SHP77 treated with DMSO at 0.1 percent for 48 hours (cell line): Measurements from ENCODE around the gene ATP11A.
A peak's percentile ranks its signal among the peaks of the same experiment; 100 is the strongest.

Experiments used
- DNase-seq: peaks from one replicate; lab custom pipeline; 2025; lab: John Stamatoyannopoulos, UW

The ATP11A gene

DNA sequence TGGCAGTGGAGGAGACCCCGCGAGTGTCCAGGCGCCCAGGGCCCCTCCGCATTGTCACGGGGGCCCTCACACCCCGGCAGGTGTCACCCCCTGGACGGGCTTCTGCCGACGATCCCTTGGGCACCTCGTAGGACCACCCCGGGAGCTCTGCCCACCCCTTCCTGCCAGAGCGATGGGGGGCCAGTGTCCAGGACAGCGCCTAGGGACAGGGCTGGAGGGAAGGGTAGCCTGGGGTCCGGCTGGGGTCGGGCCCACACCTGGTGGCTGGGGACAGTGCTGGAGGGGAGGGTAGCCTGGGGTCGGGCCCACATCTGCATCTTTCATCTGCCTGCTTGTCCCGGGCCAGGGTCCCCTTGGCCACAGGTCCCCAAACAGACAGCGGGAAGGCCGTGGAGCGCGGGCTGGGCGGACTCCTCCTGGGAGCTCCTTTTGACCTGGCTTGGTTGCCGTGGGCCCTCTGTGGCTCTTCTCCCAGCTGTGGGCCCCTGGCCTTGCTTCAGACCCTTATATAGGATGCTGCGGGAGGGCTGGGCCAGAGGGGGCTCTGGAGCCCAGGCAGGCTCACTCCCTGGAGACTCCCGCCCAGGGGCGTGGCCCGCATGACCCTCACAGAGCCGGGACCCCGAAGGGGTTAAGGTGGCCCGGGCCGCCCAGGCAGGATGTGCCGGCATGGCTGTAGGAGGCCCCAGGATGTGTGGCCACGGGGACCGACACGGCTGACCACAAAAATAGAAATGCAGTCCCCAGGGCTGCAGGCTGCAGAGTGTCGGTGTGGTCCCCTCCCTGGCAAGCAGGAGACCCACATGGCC lies 205.0 kb downstream of the ATP11A start:
- no peak for DNase-seq

GRCh38 chr13:112895521-112896465 lies 206.0 kb downstream of the ATP11A start:
- no peak for DNase-seq

GRCh38 chr13:112896736-112897602 lies 207.1 kb downstream of the ATP11A start:
- DNase-seq, result no peak

DNA sequence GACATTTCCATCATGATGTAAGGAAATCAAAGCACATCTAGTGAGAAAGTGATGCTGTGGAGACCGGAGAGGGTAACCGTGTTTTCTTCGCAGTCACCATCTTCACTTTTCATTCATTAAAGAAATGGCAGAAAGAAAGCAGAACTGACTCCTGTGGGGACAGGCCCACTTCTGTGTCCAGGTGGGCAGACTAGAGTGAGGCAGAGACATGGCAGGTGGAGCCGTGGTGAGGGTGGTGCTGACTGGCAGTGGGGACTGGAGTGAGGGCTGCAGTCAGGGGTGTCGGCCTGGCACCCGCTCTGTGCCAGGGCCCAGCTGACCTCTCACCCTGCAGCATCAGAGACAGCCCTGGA lies 207.7 kb downstream of the ATP11A start:
- no peak for DNase-seq

GRCh38 chr13:112897956-112898620 lies 208.2 kb downstream of the ATP11A start:
- no peak for DNase-seq

GRCh38 chr13:112898621-112899280 lies 208.9 kb downstream of the ATP11A start:
- DNase-seq, result no peak

GRCh38 chr13:112899281-112900225 lies 209.7 kb downstream of the ATP11A start:
- no peak for DNase-seq

- DNase-seq, result no peak
These were observed 210.4 kb downstream of the ATP11A start for GRCh38 chr13:112900226-112900600.

GRCh38 chr13:112900691-112901091 lies 210.9 kb downstream of the ATP11A start:
- DNase-seq, result no peak

DNA sequence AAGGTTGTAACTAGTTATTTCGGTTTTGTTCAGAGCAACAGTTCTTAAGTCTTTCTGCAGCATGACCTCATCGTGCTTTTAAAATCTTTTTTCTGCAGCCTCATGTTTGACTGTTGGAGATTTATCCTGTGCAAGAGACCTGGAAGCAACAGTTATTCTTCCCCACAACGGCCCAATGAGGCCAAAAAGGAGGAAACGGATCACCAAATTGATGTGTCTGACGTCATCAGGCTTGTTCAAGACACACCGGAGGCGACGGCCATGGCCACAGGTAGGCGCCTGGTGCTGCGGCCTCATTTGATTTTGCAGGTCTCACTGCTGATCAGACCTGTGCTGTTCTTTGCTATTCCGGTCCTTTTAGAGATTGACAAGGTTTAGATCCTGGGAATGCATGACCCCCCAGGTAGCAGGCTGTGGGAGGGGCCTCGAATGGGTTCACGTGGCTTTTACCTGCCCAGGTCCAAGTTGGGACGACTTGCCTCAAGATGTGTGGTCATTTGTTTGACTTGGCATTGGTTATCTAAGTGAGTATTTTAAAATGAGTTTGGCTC lies 212.3 kb downstream of the ATP11A start:
- DNase-seq, result no peak

DNA sequence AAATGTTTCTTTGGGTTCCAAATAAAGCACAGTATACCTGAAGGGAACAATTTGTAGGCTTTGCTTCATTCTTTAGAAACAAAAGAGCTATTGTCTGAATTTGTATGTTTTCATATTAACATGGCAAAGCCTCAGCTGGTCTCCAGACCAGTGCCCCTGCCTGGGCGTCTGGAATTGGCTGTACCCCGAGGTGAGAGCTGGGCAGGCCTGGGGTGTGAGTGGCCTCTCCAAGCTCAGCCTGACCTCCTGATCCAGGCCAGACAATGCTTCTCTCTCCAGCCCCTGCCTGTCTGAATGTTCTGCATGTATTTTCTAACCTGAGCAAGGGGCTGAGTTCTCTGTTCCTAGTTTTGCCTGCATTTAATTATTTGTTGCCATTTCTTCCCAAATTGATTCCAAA lies 212.8 kb downstream of the ATP11A start:
- DNase-seq, result no peak

- DNase-seq, result no peak
These were observed 213.3 kb downstream of the ATP11A start for GRCh38 chr13:112903071-112903577.

DNA sequence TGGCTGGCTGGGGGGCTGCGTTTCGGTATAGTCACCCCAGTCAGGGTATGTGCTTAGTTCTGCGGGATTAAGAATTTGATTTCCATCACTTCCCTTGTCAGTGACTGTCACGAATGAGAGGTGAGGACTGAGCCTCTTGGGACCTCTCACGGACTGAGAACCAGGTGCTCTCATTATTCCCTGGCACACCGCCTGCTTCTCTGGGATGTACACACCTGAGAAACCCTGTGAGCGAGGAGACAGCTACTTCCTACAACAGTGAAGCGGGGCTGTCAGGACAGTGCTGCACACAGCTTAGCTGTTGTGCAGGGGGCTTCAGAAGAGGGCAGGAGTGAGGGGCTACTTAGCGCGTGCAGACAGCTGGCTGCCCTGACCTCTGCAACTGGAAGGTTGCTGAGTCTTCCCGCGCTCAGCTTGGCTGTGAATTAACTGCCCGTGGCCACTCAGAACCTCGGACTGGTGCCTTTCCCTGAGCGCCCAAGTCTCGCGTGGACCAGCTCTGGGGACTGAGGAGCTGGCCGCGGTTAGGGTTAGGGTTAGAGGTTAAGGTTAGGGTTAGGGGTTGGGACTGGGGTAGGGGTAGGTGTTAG lies 213.9 kb downstream of the ATP11A start:
- DNase-seq, result no peak

GRCh38 chr13:112904436-112904960 lies 214.7 kb downstream of the ATP11A start:
- DNase-seq, result no peak

DNA sequence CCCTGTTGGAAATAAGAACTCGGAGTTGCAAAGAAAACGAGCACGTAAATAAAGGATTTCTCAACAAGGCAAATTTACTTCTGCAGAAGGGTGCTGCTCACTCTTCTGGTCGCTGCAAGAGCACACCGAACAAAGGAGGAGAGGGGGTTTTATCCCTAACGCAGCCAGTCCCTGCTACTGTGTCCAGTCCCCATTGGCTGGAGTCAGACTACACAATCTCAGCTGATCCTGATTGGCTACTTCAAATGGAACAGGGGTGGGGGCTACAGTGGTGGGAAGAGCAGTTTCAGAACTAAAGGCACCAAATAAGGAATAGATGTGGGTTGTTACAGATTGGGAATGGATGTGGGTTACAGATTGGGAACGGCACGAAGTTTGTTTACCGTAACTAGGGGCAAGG lies 215.2 kb downstream of the ATP11A start:
- no peak for DNase-seq

DNA sequence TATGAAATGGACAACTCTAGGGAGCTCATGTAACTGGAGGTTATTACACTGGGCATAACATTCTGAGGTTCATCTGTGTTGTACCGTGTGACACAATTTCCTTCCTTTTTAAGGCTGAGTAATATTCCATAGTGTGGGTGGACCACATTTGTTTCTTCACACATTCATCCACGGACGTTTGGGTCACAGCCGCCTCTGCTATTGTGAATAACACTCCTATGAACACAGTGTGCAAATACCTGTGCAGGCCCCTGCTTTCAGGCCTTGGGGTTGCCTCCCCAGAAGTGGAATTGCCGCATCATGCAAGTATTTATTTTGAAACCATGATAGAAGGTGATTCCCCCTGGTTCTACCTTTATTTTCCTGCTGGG lies 215.8 kb downstream of the ATP11A start:
- DNase-seq, result no peak

- DNase-seq, result peak; percentile 83
These were observed 216.3 kb downstream of the ATP11A start for GRCh38 chr13:112905990-112906641.

DNA sequence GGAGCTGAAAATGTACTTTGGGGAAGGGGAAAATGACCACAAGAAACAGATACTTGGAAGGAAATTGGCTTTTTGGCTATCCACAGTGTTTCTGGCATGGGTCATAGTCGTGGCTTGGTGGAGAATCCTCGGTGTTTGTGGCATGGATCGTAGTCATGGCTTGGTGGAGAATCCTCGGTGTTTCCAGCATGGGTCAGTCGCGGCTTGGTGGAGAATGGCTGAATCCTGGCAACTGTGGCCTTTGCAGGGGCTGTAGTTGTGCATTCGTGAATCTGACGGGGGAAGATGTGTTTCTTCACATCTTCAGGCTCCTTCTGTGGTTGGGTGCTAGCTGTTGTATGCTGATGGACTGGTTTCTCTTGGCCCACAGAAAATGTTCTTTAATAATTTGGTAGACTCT lies 217.4 kb downstream of the ATP11A start:
- DNase-seq, result no peak
